ENCODE data around the gene NRROS. TPM values are rescaled to one million over a fixed set of nuclear protein-coding genes. Genes with fewer than 3 reads are reported as not detected.

Gene NRROS
- total and polyA plus RNA-seq, 10 of the 15 experiments (the other 5 are each of a cell fraction or from before 2014, with no cell fraction given), result 0.35 to 42.2 (median 12.6) TPM

GRCh38 chr3:196590279-196590678 lies 49.2 kb upstream of the NRROS start:
- peaks cover 0 to 3% of the 10 kb centered on the region in 2 experiments; a peak in 1 of 4 replicates for H3K36me3 ChIP-seq (ENCODE audit: control insufficient read depth in 2 of 2, insufficient read depth in 2 of 2, low read length in 1 of 2)
- no peak overlapping the region for H3K4me3 ChIP-seq
- H4K20me1 ChIP-seq (ENCODE audit: control insufficient read depth, insufficient read depth), result no peaks in the 10 kb centered on the region
- 87% methylated on average over 5 of the region's 5 CpGs for WGBS (ENCODE audit: insufficient coverage, insufficient replicate concordance, low lambda C conversion rate, missing lambda C conversion rate)
- H3K79me2 ChIP-seq (ENCODE audit: control insufficient read depth, insufficient read depth, low read length), result no peaks in the 10 kb centered on the region
- ATAC-seq, result no peak
- H3K9me3 ChIP-seq (replicated peaks; ENCODE audit: control insufficient read depth, insufficient read depth, low read length), result no peaks in the 10 kb centered on the region
- intact Hi-C loops (cut with micrococcal nuclease; ENCODE audit: unreplicated experiment) (no loop called here), in situ Hi-C loops (cut with MboI) (no loop called here)
- DNase-seq (ENCODE audit: low read depth, low spot score), result no peak
- no TSS peak for BruUV-seq (replicated peaks)
- H3K27ac ChIP-seq (ENCODE audit: control insufficient read depth, insufficient read depth), result no peak overlapping the region
- ChIA-PET POLR2A (interaction anchor here (0.6 to 1.1 kb wide), 2 partner anchors 9 to 12 kb away, joined by 3 to 4 read pairs; no protein-coding TSS in a partner anchor), RAD21 (ENCODE audit: unreplicated experiment) (interaction anchor here (0.7 to 1.2 kb wide), 2 partner anchors 17 to 95 kb away, joined by 3 to 4 read pairs; no protein-coding TSS in a partner anchor), CTCF (interaction anchor here (1.0 kb wide), 1 partner anchor 13 kb away, joined by 3 read pairs; no protein-coding TSS in a partner anchor), SMC1A (ENCODE audit: uncharacterized antibody, unreplicated experiment) (interaction anchor here (0.9 to 1.5 kb wide), 3 partner anchors 19 to 66 kb away, joined by 3 to 6 read pairs (median 3); no protein-coding TSS in a partner anchor)
- H2AFZ ChIP-seq (ENCODE audit: control insufficient read depth, low read depth, low read length), result no peak overlapping the region
- TF ChIP-seq RFX5 (IDR thresholded peaks at IDR 0.05; ENCODE audit: low read depth, low read length), result no peak
- TF ChIP-seq BHLHE40 (IDR thresholded peaks at IDR 0.05; ENCODE audit: borderline replicate concordance in 1 of 2, low read depth in 2 of 2, low read length in 1 of 2), result no peak
- no peak for TF ChIP-seq E2F4 (IDR thresholded peaks at IDR 0.05; ENCODE audit: low read depth, low read length)
- TF ChIP-seq, protein P1, sequence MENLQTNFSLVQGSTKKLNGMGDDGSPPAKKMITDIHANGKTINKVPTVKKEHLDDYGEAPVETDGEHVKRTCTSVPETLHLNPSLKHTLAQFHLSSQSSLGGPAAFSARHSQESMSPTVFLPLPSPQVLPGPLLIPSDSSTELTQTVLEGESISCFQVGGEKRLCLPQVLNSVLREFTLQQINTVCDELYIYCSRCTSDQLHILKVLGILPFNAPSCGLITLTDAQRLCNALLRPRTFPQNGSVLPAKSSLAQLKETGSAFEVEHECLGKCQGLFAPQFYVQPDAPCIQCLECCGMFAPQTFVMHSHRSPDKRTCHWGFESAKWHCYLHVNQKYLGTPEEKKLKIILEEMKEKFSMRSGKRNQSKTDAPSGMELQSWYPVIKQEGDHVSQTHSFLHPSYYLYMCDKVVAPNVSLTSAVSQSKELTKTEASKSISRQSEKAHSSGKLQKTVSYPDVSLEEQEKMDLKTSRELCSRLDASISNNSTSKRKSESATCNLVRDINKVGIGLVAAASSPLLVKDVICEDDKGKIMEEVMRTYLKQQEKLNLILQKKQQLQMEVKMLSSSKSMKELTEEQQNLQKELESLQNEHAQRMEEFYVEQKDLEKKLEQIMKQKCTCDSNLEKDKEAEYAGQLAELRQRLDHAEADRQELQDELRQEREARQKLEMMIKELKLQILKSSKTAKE (IDR thresholded peaks at IDR 0.05; ENCODE audit: low read depth, poor library complexity, severe bottlenecking), result no peak
- no peak for TF ChIP-seq MYC (IDR thresholded peaks at IDR 0.05; ENCODE audit: insufficient read depth, insufficient read length, insufficient replicate concordance, low read length, severe bottlenecking)
- no peak for TF ChIP-seq ZNF24 (IDR thresholded peaks at IDR 0.05)
- TF ChIP-seq ATF7 (IDR thresholded peaks at IDR 0.05; ENCODE audit: low read depth), result no peak
- TF ChIP-seq NR2F1 (conservative IDR thresholded peaks at IDR 0.05), result no peak
- TF ChIP-seq NFXL1 (IDR thresholded peaks at IDR 0.05; ENCODE audit: borderline replicate concordance), result no peak
- TF ChIP-seq BCL11A (IDR thresholded peaks at IDR 0.05; ENCODE audit: low read depth, low read length), result no peak
- no peak for TF ChIP-seq JUND (IDR thresholded peaks at IDR 0.05; ENCODE audit: low read depth, low read length)
- no peak for TF ChIP-seq BRCA1 (IDR thresholded peaks at IDR 0.05; ENCODE audit: low read depth, low read length)
- TF ChIP-seq, protein P2, sequence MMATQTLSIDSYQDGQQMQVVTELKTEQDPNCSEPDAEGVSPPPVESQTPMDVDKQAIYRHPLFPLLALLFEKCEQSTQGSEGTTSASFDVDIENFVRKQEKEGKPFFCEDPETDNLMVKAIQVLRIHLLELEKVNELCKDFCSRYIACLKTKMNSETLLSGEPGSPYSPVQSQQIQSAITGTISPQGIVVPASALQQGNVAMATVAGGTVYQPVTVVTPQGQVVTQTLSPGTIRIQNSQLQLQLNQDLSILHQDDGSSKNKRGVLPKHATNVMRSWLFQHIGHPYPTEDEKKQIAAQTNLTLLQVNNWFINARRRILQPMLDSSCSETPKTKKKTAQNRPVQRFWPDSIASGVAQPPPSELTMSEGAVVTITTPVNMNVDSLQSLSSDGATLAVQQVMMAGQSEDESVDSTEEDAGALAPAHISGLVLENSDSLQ (IDR thresholded peaks at IDR 0.05), result no peak
- no peak for TF ChIP-seq HDAC6 (IDR thresholded peaks at IDR 0.05; ENCODE audit: unreplicated experiment)
- no peak for TF ChIP-seq SPI1 (IDR thresholded peaks at IDR 0.05; ENCODE audit: borderline replicate concordance, insufficient read depth, low read depth, low read length)
- no peak for TF ChIP-seq ZZZ3 (IDR thresholded peaks at IDR 0.05; ENCODE audit: control insufficient read depth, insufficient read length, low read depth)
- no peak for TF ChIP-seq SIX5 (IDR thresholded peaks at IDR 0.05; ENCODE audit: low read depth, low read length, severe bottlenecking)
- H3K9ac ChIP-seq (ENCODE audit: control insufficient read depth, insufficient read depth, low read length), result no peak overlapping the region
- H3K4me2 ChIP-seq (ENCODE audit: control insufficient read depth, insufficient read depth), result no peak overlapping the region
- no peaks in the 10 kb centered on the region for H3K27me3 ChIP-seq (replicated peaks in 1 of 2; ENCODE audit: control insufficient read depth in 2 of 2, insufficient read depth in 2 of 2, low read length in 1 of 2)
- FAIRE-seq, result no peak
- no peaks in the 10 kb centered on the region for H3K4me1 ChIP-seq (ENCODE audit: control insufficient read depth, insufficient read depth, low read length)

All from GM12878 (cell line).